Activated T-cell treated with anti-CD3 and anti-CD28 coated beads, Interleukin-2, amount 50 U/mL, for 4 hours (primary cell): Measurements from ENCODE around the gene KHNYN. TPM values are rescaled to one million over a fixed set of nuclear protein-coding genes. Genes with fewer than 3 reads are reported as not detected.

Source experiments
- ATAC-seq, 2 donors: fragments of 200-7000 bp; cut with Tn5 transposase; one replicate each; pipeline ENCODE4 v1.10.0; 2021
- DNase-seq: peaks from one replicate; pipeline ENCODE4 v3.0.0-alpha.2; 2020
- H3K27me3 Mint-ChIP-seq: one replicate; pipeline ENCODE4 v1.8.0; 2021; ENCODE audit warnings: low read depth, mixed read lengths
- H3K36me3 Mint-ChIP-seq: one replicate; pipeline ENCODE4 v1.8.0; 2022; ENCODE audit warnings: mixed read lengths; ENCODE audit not compliant: insufficient read depth
- H3K4me1 Mint-ChIP-seq: one replicate; pipeline ENCODE4 v1.8.0; 2021; ENCODE audit warnings: low read depth, mixed read lengths
- H3K4me3 Mint-ChIP-seq: one replicate; pipeline ENCODE4 v1.8.0; 2021; ENCODE audit warnings: mild to moderate bottlenecking, moderate library complexity, mixed read lengths
- H3K9me3 Mint-ChIP-seq: one replicate; pipeline ENCODE4 v1.8.0; 2021; ENCODE audit warnings: mixed read lengths
- total RNA-seq, 3 donors: library from RNA; stranded (reverse); gene quantifications; one replicate each; pipeline ENCODE4 v1.2.1, GENCODE V29; 2021

KHNYN gene
- total RNA-seq, 3 donors from 2014 or later = 53.2 to 65.1 (median 56.5) TPM

DNA sequence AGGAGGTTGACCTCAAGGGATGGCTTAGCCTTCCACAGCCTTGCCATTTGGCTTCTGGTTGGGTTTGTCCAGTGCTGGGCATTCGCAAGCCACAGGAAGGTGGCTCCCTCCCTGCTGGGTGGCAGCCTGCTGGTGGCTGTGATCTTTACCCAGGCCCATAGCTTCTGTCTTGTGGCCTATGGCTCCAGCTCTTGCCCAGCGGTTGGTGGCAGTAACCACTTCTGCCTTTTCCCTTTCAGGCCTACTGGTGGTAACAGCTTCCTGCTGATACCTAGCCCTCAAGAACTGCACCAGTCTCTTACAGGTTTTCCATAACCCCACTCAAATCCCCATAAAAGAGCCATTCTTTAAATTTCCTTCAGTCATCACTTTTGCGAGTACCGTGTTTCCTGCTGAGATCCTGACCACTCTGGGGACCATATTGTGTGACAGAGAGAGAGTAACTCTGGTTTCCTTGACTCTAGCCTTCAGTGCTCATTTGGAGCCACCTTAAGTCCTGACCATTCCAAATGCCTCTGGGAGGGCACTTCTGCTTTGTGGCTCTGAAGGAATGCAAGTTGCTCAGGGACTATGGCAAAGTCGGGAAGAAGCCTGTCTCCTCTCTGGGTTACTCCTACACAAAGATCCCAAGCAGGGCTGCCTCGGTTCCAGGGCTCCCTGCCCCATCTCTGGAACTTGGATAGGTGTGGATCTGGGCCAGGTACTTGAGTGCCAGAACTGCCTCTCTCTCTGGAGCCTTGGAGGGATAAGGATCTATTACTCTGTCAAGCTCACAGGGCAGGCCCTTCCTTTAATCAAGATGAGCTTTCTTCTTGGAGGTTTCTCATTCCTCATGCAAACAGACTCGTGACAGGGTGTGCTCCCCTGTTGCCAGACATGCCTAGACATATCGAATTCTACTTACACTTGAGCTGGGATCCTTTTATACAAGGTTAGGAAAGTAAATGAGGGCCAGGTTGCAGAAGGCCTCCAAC lies 33.9 kb upstream of the KHNYN start:
- no peaks in the 10 kb centered on the region for H3K9me3 Mint-ChIP-seq
- H3K4me1 Mint-ChIP-seq = peaks cover 9% of the 10 kb centered on the region
- ATAC-seq (no peak), DNase-seq (no peak)
- H3K4me3 Mint-ChIP-seq = no peak overlapping the region
- H3K27me3 Mint-ChIP-seq = peaks cover 19% of the 10 kb centered on the region
- H3K36me3 Mint-ChIP-seq = no peaks in the 10 kb centered on the region

DNA sequence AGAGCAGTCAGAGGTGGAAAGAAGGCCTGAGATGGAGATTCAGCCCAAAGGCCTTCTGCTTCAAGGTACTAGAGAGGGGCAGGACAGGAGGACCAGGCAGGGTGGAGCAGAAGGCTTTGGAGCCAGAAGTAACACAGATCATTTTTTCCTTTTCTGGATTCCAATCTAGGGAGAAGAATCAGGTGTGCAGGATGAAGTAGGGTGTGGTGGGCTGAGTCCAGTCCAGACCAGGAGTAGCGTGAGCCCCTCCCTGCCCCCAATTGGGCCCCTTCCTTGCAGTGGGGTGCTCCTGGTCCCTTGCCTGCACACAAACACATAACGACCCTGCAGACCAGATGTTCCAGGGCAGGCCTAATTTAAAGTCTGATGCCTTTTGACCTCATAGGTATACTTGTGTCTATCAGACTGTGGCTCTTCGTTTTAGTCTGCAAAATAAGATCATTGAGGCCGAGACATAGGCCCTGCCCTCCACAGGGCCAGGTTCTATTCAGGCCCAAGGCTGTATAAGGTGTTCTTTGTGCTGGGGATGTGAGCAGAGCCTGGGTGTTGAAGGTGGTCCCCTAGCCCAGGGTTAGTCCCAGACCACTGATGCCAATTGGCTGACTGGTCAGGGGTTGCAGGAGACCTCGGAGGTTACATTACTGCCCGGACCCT lies 32.0 kb upstream of the KHNYN start:
- no peak for DNase-seq
- peaks cover 13% of the 10 kb centered on the region for H3K27me3 Mint-ChIP-seq
- H3K36me3 Mint-ChIP-seq = no peaks in the 10 kb centered on the region
- H3K4me1 Mint-ChIP-seq = peaks cover 9% of the 10 kb centered on the region
- H3K4me3 Mint-ChIP-seq = peak overlapping the region; percentile 5
- no peak for ATAC-seq
- H3K9me3 Mint-ChIP-seq = no peaks in the 10 kb centered on the region

DNA sequence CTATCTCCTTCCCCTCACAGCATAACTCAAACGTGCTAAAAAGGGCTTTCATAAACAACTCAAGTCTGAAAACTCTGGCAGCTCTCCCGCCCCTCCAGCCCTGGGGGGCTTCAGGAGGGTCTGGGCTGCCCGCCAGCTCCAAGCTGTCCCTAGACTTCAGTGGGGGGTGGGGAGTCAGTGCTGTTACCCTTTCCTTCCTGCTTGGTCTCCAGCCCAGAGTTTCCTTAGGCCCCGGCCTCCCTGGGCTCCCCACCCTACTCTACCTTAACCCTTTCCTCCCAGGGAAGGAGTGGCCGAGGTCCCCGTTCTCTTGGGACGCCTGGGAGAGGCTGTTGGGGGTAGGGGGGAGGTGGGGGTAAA lies 31.5 kb upstream of the KHNYN start:
- ATAC-seq (no peak), DNase-seq (no peak)
- Mint-ChIP-seq H3K36me3 (no peaks in the 10 kb centered on the region), H3K4me1 (peaks cover 9% of the 10 kb centered on the region), H3K9me3 (no peaks in the 10 kb centered on the region), H3K4me3 (no peak overlapping the region), H3K27me3 (peaks cover 11% of the 10 kb centered on the region)

DNA sequence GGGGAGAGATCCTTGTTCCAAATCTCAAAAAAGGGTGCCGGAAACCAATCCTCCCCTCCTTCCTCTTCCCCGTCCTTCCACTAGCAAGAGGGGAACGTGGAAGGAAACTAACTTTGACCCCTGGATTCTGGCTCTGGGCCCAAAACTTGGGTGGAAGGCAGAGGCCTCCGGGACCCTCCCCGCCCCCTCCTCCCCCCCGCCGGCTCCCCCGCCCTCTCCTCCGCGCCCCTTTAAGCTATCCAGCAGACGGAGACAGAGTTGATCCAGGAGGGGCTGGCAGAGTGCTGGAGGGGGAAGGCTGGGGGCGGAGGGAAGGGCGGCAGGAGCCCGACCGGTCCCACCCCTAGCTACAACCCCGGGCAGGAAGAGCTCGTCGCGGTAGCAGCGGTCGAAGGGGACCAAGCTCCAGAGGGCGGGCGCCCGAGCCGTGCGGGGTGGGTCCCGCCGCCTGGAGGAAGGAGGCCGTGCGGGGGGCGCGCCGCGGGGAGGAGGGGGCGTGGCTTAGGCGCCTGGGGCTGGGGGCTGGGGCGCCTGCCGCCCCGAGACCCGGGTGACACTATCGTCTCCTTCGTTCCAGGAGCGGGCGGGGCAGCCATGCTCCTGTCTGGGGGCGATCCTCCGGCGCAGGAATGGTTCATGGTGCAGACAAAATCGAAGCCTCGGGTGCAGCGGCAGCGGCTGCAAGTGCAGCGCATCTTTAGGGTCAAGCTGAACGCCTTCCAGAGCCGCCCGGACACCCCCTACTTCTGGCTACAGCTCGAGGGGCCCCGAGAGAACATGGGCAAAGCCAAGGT lies 30.9 kb upstream of the KHNYN start, which contains the start of gene NYNRIN:
Gene NYNRIN, plus strand, starts transcription at position 351 of the 794 bp plus-strand sequence. Its CDS starts 244 bp downstream, at position 595.
- H3K27me3 Mint-ChIP-seq = peaks cover 12% of the 10 kb centered on the region
- peak; percentile 83 to 85 for ATAC-seq
- DNase-seq = no peak
- H3K4me1 Mint-ChIP-seq = peaks cover 9% of the 10 kb centered on the region
- peak within 1 kb of the TSS; percentile 72 for H3K4me3 Mint-ChIP-seq
- no peaks in the 10 kb centered on the region for H3K36me3 Mint-ChIP-seq
- H3K9me3 Mint-ChIP-seq = no peaks in the 10 kb centered on the region

DNA sequence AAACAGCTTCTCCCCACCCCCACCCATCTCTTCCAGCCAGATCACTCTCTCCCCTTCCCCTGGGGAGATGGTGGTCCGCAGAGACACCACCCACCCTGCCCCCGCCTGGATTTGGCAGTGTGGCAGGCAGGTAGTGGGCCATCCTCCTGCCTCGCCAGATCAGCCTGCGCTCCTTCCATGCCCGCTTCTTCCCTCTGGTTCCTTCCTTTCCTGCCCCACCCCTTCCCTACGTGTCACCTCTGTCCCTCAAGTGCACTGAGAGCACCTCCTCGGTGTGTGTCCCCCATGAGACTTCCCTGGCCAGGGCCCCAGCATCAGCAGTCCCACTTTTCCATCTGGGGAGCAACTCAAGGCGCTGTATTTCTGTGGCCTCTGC lies 30.3 kb upstream of the KHNYN start:
- DNase-seq (no peak), ATAC-seq (peak in 1 of 2 donors; percentile 19)
- Mint-ChIP-seq H3K4me1 (peaks cover 9% of the 10 kb centered on the region), H3K4me3 (peak overlapping the region; percentile 72), H3K9me3 (no peaks in the 10 kb centered on the region), H3K27me3 (peaks cover 16% of the 10 kb centered on the region), H3K36me3 (no peaks in the 10 kb centered on the region)

DNA sequence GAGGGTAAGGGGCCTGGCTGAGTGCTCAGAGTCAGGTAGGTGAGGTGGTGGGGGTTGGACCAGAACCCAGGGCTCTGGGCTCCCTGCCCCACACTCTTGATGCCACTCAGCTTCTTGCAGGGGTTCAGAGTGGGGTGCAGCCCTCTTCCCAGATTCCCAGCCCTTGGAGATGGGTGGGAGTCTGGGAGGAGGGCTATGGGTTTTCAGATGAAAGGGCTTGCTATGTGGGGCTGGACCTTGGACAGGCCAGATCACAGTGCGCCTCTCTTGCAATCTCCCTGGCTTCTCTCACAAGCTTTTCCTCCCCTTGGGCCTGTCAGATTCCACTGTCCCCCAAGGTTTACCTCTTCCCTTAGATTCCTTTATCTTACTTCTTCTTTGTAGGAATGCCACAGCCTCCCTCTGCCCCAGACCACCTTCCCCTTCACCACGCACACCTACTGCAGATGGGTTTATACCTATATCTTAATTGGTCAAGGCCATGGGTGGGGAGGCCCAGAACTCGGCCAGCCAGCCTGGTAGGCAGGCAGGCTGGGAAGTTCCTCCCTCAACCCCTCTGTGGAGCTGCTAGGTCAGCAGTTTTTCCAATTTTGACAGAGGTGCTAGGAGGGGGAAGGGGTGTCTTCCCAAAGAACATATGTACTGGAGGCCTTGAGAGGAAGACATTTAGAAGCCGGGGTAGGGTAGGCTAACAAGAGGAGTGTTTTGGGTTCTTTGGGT lies 29.6 kb upstream of the KHNYN start:
- Mint-ChIP-seq H3K4me3 (peak overlapping the region; percentile 72), H3K36me3 (no peaks in the 10 kb centered on the region), H3K27me3 (peaks cover 16% of the 10 kb centered on the region), H3K4me1 (peaks cover 9% of the 10 kb centered on the region), H3K9me3 (no peaks in the 10 kb centered on the region)
- DNase-seq (no peak), ATAC-seq (no peak)

DNA sequence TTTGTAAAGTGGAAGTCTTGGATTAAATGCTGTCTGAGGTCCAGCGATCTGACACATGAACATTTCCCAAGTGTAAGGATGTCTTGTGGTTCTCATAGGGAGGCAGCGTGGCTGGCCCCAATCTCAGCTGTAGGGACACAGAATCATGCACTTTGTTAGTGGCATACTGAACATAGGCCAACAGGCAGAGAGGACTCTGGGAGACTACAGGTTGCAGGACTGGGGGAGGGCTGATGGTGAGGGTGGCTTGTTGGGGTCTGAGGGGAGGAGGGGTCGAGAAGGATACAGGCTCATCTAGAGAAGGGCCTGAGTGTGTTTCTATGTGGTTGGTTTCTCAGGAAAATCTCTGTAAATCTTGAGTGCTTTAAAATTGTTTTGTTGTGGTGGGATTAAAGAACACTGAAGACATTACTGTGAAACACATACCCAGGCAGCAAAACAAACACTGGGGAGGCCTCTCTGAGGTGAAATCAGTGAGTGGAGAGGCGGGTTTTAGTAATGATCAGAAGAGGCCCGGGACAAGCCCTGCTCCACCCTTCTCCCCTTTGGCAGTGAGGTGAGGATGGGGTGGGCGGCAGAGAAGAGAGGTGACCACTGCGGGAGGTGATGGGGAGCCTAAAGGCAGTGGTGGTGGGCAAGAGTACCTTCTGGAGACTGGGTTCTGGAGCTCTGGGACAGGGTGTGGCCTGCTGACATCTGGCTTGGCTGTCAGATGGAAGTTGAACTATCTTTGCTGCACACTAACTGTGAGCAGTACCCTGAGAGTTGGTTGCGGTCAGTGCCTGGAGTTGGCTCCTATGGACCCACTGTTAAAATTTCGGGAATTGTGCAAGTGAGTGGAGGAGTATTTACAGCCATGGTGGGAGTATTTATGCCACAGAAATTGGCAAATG lies 27.7 kb upstream of the KHNYN start:
- no peaks in the 10 kb centered on the region for H3K36me3 Mint-ChIP-seq
- ATAC-seq (no peak), DNase-seq (no peak)
- no peak overlapping the region for H3K4me3 Mint-ChIP-seq
- H3K27me3 Mint-ChIP-seq = peaks cover 19% of the 10 kb centered on the region
- H3K4me1 Mint-ChIP-seq = peaks cover 9% of the 10 kb centered on the region
- no peaks in the 10 kb centered on the region for H3K9me3 Mint-ChIP-seq

DNA sequence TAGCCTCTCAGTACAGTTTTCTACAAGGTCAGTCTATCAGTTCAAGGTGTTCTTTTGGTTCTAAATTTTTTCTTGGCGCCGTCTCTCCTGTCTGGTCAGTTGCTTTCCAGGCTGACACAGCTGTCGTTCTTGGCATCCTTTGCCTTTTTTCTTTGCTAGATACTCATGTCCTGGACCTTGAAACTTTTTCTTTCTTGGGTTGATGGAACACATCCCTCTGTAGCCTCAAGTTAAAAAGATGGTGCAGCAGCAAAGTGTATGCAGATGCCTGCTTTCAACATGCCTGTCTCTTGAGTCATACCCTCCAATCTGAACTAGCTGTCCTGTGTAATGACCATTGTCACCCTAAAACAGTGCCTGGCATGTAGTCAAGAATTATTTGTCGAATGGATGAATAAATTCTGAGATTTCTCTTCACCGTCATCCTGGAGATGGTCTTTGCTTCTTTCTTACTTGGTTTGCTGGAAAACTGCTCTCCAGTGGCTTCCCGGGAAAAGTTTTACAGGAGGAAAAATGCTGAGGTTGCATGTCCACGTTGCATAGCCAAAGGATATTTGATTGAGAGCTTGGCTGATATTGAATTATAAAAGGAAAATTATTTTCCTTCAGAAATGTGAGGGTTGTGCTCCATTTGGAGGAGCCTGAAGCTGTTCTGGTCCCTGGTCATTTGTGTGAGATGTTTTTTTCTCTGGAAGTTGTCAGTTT lies 26.3 kb upstream of the KHNYN start:
- DNase-seq (no peak), ATAC-seq (no peak)
- Mint-ChIP-seq H3K4me1 (peaks cover 9% of the 10 kb centered on the region), H3K27me3 (peaks cover 19% of the 10 kb centered on the region), H3K4me3 (no peak overlapping the region), H3K36me3 (no peaks in the 10 kb centered on the region), H3K9me3 (no peaks in the 10 kb centered on the region)

DNA sequence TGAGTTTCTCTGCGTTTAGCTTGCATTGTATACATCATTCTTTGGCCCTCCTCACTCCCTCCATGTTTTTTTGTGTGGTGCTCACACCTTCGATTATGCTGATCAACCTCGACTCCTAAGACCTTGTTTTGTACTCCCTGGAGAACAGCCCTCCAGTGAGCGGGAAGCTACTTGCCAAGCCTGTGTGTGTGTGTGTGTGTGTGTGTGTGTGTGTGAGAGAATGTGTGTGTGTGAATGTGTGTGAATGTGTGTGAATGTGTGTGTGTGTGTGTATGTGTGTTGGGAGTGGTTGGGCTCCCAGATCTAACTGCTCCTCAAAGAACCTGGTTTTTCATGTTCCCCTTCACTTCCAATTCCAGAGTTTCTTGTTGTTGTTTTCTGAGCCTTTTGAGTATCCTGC lies 24.9 kb upstream of the KHNYN start:
- Mint-ChIP-seq H3K36me3 (no peaks in the 10 kb centered on the region), H3K27me3 (peaks cover 15% of the 10 kb centered on the region), H3K9me3 (no peaks in the 10 kb centered on the region), H3K4me3 (no peak overlapping the region), H3K4me1 (peaks cover 2% of the 10 kb centered on the region)
- DNase-seq (no peak), ATAC-seq (no peak)

DNA sequence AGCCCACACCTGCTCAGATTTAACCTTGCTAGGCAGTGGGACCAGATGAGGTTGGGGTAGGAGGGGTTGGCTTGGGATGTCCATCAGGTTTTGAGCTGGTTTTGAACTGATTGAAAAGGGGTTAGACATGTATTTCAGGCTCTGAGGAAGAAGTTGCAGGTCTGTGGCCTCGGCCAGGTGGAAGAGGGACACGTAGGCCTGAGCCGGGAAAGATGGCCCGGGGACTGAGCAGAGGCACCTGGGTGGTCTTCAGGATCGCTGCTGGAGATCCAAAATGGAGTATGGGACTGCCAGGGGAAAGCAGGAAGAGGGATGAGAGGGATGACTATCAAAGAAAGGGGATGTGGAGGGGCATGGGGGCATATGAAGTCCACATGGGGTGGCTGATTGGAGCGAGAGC lies 23.3 kb upstream of the KHNYN start:
- no peaks in the 10 kb centered on the region for H3K36me3 Mint-ChIP-seq
- H3K9me3 Mint-ChIP-seq = no peaks in the 10 kb centered on the region
- DNase-seq = no peak
- peaks cover 15% of the 10 kb centered on the region for H3K27me3 Mint-ChIP-seq
- no peak for ATAC-seq
- H3K4me3 Mint-ChIP-seq = no peak overlapping the region
- no peaks in the 10 kb centered on the region for H3K4me1 Mint-ChIP-seq

DNA sequence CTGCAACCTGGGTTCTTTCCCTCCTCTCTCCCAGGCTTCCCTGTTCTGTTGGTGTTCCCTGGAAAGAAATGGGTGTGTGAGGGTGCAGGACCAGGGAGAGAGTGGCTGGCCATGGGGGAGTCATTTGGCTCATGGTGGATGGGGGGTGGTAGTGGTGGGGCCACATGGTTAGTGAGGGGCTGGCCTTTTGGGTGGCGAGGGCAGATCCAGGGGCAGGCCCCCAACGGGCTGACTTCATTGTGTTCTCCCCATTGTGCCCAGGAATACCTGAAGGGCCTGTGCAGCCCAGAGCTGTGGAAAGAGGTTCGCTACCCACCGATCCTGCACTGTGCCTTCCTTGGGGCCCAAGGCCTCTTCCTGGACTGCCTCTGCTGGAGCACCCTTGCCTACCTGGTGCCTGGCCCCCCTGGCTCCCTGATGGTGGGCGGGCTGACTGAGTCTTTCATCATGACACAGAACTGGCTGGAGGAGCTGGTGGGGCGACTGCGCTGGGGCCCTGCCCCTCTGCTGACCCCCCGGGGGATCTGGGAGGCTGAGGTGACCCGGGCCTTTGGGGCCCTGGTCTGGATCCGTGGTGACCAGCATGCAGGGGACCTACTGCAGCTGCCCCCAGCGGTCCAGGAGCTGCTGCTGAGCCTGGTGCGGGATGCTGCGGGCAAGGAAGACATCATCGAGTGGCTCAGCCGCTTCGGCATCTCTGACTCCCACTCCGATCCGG lies 22.0 kb upstream of the KHNYN start:
- DNase-seq = no peak
- Mint-ChIP-seq H3K4me1 (no peaks in the 10 kb centered on the region), H3K9me3 (no peaks in the 10 kb centered on the region), H3K27me3 (peaks cover 8% of the 10 kb centered on the region), H3K4me3 (no peak overlapping the region), H3K36me3 (no peaks in the 10 kb centered on the region)
- ATAC-seq = no peak

DNA sequence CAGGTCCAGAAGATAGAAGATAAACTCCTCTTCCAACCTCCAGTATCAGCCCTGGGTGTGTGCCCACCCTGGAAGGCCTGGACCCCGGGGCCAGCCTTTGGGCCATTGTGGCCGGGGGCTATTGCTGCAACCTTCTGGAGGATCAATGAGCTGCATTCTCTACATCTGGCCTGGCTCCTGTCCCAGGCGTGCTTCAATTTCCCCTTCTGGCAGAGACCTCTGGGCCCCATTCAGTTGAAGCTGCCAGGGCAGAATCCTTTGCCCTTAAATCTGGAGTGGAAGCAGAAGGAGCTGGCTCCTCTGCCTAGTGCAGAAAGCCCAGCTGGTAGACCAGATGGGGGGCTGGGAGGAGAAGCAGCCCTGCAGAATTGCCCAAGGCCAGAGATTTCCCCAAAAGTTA lies 21.0 kb upstream of the KHNYN start:
- peaks cover 8% of the 10 kb centered on the region for H3K27me3 Mint-ChIP-seq
- DNase-seq (no peak), ATAC-seq (no peak)
- no peaks in the 10 kb centered on the region for H3K9me3 Mint-ChIP-seq
- H3K36me3 Mint-ChIP-seq = no peaks in the 10 kb centered on the region
- H3K4me3 Mint-ChIP-seq = no peak overlapping the region
- H3K4me1 Mint-ChIP-seq = no peaks in the 10 kb centered on the region
